Measurements from ENCODE around the gene TIMP1.

TIMP1 gene

DNA sequence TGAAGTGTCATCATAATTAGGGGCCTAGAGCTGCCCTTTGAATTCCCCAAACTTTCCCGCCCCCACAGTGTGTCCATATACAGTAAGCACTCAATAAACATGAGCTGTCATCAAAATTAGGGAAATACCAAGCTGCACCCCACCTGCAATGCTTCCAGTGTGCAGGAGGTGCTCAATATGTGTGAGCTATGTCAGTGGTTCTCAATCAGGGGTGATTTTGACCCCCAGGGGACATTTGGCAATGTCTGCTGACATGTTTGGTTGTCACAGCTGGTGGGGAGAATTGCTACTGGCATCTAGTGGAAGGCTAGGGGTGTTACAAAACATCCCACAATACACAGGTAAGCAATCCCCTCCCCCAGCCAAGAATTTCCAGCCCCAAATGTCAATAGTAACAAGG is 46.7 kb downstream of the TIMP1 start:
- peak; percentile 82 for FAIRE-seq
- no peak for DNase-seq (ENCODE audit: insufficient read length)

GRCh38 chrX:47629419-47630200 is 47.4 kb downstream of the TIMP1 start, which contains the start of gene CFP:
CFP (minus strand) TSS chrX:47629930; CDS start chrX:47629844, 86 bp downstream.
- FAIRE-seq (no peak), DNase-seq (ENCODE audit: insufficient read length) (no peak)
- TF ChIP-seq TAF1 (IDR thresholded peaks at IDR 0.05; ENCODE audit: borderline replicate concordance, low read depth, low read length) = no peak

More for the DNA sequence above, 46.7 kb downstream of the TIMP1 start:
- TF ChIP-seq POLR2AphosphoS5 (IDR thresholded peaks at IDR 0.05; ENCODE audit: low read depth, low read length) = no peak
- no peak for TF ChIP-seq POLR2A (IDR thresholded peaks at IDR 0.05; ENCODE audit: low read depth, low read length)
- no peak for TF ChIP-seq TAF1 (IDR thresholded peaks at IDR 0.05; ENCODE audit: borderline replicate concordance, low read depth, low read length)

DNA sequence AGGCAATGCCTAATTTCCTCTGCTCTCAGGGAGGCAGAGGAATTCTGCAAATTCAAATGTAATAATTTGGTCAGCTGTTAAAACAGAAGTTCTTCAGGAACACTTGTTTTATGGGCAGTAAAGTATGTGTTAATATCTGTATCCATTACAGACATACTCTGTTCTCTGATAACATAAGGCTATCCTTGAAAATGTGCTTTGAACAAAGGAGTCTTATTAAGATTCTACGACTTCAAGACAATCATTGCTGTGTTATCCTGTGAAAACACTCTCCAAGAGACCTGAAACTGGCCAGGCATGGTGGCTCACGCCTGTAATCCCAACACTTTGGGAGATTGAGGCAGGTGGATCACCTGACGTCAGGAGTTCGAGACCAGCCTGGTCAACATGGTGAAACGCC is 49.4 kb downstream of the TIMP1 start:
- FAIRE-seq = peak; percentile 76
- DNase-seq (ENCODE audit: insufficient read length) = no peak
- TF ChIP-seq TAF1 (IDR thresholded peaks at IDR 0.05; ENCODE audit: borderline replicate concordance, low read depth, low read length) = no peak
- TF ChIP-seq POLR2A (IDR thresholded peaks at IDR 0.05; ENCODE audit: low read depth, low read length) = no peak
- no peak for TF ChIP-seq POLR2AphosphoS5 (IDR thresholded peaks at IDR 0.05; ENCODE audit: low read depth, low read length)

GRCh38 chrX:47632666-47633065 is 50.4 kb downstream of the TIMP1 start:
- TF ChIP-seq POLR2A (IDR thresholded peaks at IDR 0.05; ENCODE audit: low read depth, low read length) (no peak), TAF1 (IDR thresholded peaks at IDR 0.05; ENCODE audit: borderline replicate concordance, low read depth, low read length) (no peak), POLR2AphosphoS5 (IDR thresholded peaks at IDR 0.05; ENCODE audit: low read depth, low read length) (no peak)
- no peak for DNase-seq (ENCODE audit: insufficient read length)
- no peak for FAIRE-seq

DNA sequence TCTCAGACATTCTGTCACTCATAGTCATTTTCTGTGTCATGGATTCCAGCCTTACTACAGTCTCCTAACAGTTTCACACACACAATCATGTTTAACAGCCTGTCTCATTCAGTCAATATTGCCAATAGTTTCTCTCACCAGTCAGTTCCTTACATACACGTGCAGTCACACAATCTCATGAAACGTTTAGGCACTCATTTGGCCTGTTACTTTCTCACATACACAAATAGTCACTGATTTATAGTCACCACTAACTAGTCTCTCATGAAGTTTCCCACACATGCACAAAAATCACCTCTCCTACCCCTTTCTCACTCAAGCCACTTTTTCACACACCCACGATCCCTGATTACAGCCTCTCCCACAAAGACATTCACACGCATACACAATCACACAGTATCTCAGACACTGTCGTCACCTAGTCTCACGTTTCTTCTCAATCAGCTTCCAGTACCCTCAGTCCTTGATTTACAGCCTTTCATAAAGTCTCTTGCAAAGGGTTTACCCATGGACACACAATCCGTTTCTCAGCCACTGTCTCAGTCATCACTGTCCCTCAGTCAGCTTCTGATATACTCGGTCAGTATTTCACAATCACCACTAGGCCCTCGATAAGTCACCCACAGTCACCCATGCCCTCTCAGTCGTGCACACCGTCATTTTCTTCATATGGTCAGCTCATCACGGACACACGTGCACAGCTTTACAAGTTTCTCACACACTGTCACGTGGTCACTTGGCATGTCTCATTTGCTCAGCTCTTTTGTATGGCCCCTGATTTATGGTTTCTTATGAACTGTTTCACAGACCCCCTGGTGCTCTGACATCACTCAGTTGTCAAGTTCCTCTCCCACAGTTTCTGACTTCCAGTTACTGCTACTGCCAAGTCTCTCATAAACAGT is 51.7 kb downstream of the TIMP1 start:
- FAIRE-seq (no peak), DNase-seq (ENCODE audit: insufficient read length) (no peak)
- TF ChIP-seq POLR2A (IDR thresholded peaks at IDR 0.05; ENCODE audit: low read depth, low read length) = 0 out of 2 replicates have a peak, but pooled peaks have one; percentile 18
- TF ChIP-seq POLR2AphosphoS5 (IDR thresholded peaks at IDR 0.05; ENCODE audit: low read depth, low read length) = peak; percentile 18; the same call in 1 of the 2 replicates
- no peak for TF ChIP-seq TAF1 (IDR thresholded peaks at IDR 0.05; ENCODE audit: borderline replicate concordance, low read depth, low read length)

DNA sequence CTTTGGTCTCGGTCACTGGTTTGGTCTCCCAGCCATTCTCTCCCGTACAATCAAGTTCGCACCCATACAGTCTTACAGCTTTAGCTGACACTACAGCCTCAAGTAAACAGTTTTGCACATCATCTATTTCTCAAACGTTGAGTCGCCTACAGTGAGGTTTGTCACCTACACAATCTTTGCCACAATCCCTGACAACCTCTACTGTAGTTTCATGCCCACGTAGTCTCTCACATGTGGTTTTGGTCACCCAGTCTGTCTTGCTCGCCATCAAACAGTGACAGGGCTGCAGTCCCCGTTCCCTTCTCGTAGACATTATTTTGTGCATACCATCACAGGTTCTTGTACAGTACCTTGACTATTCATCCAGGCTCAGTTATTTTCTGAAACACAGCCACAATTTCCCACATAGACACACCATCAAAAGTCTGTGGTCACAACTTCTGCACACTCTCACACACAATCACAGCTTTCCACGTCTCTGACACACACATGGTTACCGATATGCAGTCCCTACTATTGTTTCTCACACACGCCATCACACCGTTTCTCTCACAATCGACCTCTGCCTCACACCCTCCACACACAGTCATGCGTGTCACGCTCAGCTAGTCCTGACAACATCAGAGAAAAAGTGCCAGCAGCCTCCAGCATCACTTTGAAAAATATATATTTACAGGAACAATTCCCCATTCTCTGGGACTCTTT is 52.8 kb downstream of the TIMP1 start:
- TF ChIP-seq TAF1 (IDR thresholded peaks at IDR 0.05; ENCODE audit: borderline replicate concordance, low read depth, low read length) (no peak), POLR2A (IDR thresholded peaks at IDR 0.05; ENCODE audit: low read depth, low read length) (no peak), POLR2AphosphoS5 (IDR thresholded peaks at IDR 0.05; ENCODE audit: low read depth, low read length) (no peak)
- FAIRE-seq = no peak
- DNase-seq (ENCODE audit: insufficient read length) = no peak
